Activated CD8-positive, alpha-beta memory T cell treated with anti-CD3 and anti-CD28 coated beads for 48 hours (primary cell): ENCODE measurements around the gene CDC42BPB.

Source experiments
- DNase-seq, 3 experiments: peaks; one replicate each; pipeline ENCODE4 v3.0.0-alpha.2; 2020; ENCODE audit warnings: low read depth in 2 of 3, low spot score in 2 of 3

Gene CDC42BPB

GRCh38 chr14:103019236-103019635 is 38.1 kb downstream of the CDC42BPB start:
- DNase-seq = no peak

GRCh38 chr14:103016594-103016993 is 40.8 kb downstream of the CDC42BPB start:
- no peak for DNase-seq

GRCh38 chr14:103016071-103016470 is 41.3 kb downstream of the CDC42BPB start:
- DNase-seq = no peak

GRCh38 chr14:103015426-103015825 is 41.9 kb downstream of the CDC42BPB start:
- DNase-seq = no peak

GRCh38 chr14:103014466-103015228 is 42.7 kb downstream of the CDC42BPB start:
- no peak for DNase-seq

GRCh38 chr14:103013028-103013427 is 44.3 kb downstream of the CDC42BPB start:
- no peak for DNase-seq

GRCh38 chr14:103009559-103009958 is 47.8 kb downstream of the CDC42BPB start:
- no peak for DNase-seq

- DNase-seq = no peak
These were observed 48.5 kb downstream of the CDC42BPB start for GRCh38 chr14:103008768-103009357.

GRCh38 chr14:103008126-103008525 is 49.2 kb downstream of the CDC42BPB start:
- no peak for DNase-seq

GRCh38 chr14:103007555-103007954 is 49.8 kb downstream of the CDC42BPB start:
- no peak for DNase-seq

- no peak for DNase-seq
These were observed 50.3 kb downstream of the CDC42BPB start for GRCh38 chr14:103006991-103007520.

- DNase-seq = no peak
These were observed 51.2 kb downstream of the CDC42BPB start for GRCh38 chr14:103006106-103006505.

- no peak for DNase-seq
These were observed 53.5 kb downstream of the CDC42BPB start for GRCh38 chr14:103003850-103004249.

- DNase-seq = no peak
These were observed 54.1 kb downstream of the CDC42BPB start for GRCh38 chr14:103003351-103003615.

GRCh38 chr14:103002578-103003350 is 54.6 kb downstream of the CDC42BPB start:
- no peak for DNase-seq

- no peak for DNase-seq
These were observed 55.5 kb downstream of the CDC42BPB start for GRCh38 chr14:103001651-103002396.

GRCh38 chr14:103001226-103001625 is 56.1 kb downstream of the CDC42BPB start:
- DNase-seq = no peak

- no peak for DNase-seq
These were observed 56.9 kb downstream of the CDC42BPB start for GRCh38 chr14:103000291-103000921.

GRCh38 chr14:102999227-102999895 is 58.0 kb downstream of the CDC42BPB start:
- DNase-seq = no peak

GRCh38 chr14:102998393-102998792 is 59.0 kb downstream of the CDC42BPB start:
- no peak for DNase-seq
